Neural cell (in vitro differentiated cells): ENCODE results near the gene SND1. TPM values are rescaled to one million over a fixed set of nuclear protein-coding genes. Genes with fewer than 3 reads are reported as not detected.

Experiments used
- H2AFZ ChIP-seq: fragments of 200-600, 300-800 bp; sonication (generic), shearing (Covaris generic); 2 replicates; pipeline ENCODE4 v1.6.0; 2014; ENCODE audit warnings: low read depth, mild to moderate bottlenecking, antibody characterized with exemption, low read length, moderate library complexity
- H3F3A ChIP-seq: fragments of 200-600 bp; shearing (Covaris generic); 2 replicates; pipeline ENCODE4 v1.6.1; 2016; ENCODE audit warnings: mild to moderate bottlenecking, moderate library complexity, mixed read lengths, antibody characterized with exemption, low read length; ENCODE audit not compliant: insufficient read depth, poor library complexity, severe bottlenecking
- H3K27ac ChIP-seq: fragments of 200-600, 300-800 bp; sonication (generic), shearing (Covaris generic); 2 replicates; pipeline ENCODE4 v1.5.1; 2014; ENCODE audit warnings: mild to moderate bottlenecking, low read length, moderate library complexity
- H3K27me3 ChIP-seq: fragments of 300-800, 200-600 bp; sonication (generic), shearing (Covaris generic); 2 replicates; pipeline ENCODE4 v1.6.0; 2014; ENCODE audit warnings: mild to moderate bottlenecking, low read depth, low read length, moderate library complexity; ENCODE audit not compliant: insufficient read depth
- H3K36me3 ChIP-seq: fragments of 300-800, 200-600 bp; sonication (generic), shearing (Covaris generic); 2 replicates; pipeline ENCODE4 v1.5.1; 2014; ENCODE audit warnings: mild to moderate bottlenecking, antibody characterized with exemption, low read length, moderate library complexity; ENCODE audit not compliant: insufficient read depth
- H3K4me2 ChIP-seq: fragments of 300-800, 200-600 bp; sonication (generic), shearing (Covaris generic); 2 replicates; pipeline ENCODE4 v1.6.0; 2014; ENCODE audit warnings: mild to moderate bottlenecking, low read length
- H3K4me3 ChIP-seq: fragments of 300-800, 200-600 bp; sonication (generic), shearing (Covaris generic); 2 replicates; pipeline ENCODE4 v1.5.1; 2014; ENCODE audit warnings: mild to moderate bottlenecking, low read length, moderate library complexity
- H3K79me2 ChIP-seq: fragments of 200-600 bp; shearing (Covaris generic); replicated peaks from 2 replicates; pipeline ENCODE4 v1.6.0; 2014; ENCODE audit warnings: mild to moderate bottlenecking, low read length, moderate library complexity; ENCODE audit not compliant: insufficient read depth
- H3K9ac ChIP-seq: fragments of 300-800, 200-600 bp; sonication (generic), shearing (Covaris generic); 2 replicates; pipeline ENCODE4 v1.6.1; 2016; ENCODE audit warnings: mild to moderate bottlenecking, low read length, mixed read lengths
- H3K9me2 ChIP-seq: fragments of 200-600 bp; shearing (Covaris generic); 2 replicates; pipeline ENCODE4 v1.6.1; 2016; ENCODE audit warnings: mild to moderate bottlenecking, low read length, mixed read lengths; ENCODE audit not compliant: insufficient read depth
- H3K9me3 ChIP-seq: fragments of 200-600, 300-800 bp; sonication (generic), shearing (Covaris generic); 2 replicates; pipeline ENCODE4 v1.6.1; 2016; ENCODE audit warnings: mild to moderate bottlenecking, mixed run types, low read length, moderate library complexity, mixed read lengths
- H4K20me1 ChIP-seq: fragments of 200-600 bp; shearing (Covaris generic); 2 replicates; pipeline ENCODE4 v1.6.1; 2016; ENCODE audit warnings: mild to moderate bottlenecking, mixed run types; ENCODE audit not compliant: insufficient read depth
- CTCF ChIP-seq: fragments of 450-650 bp; IDR thresholded peaks from 2 replicates; pipeline ENCODE4 v1.5.1; 2014; ENCODE audit warnings: antibody characterized with exemption, mild to moderate bottlenecking, moderate library complexity; ENCODE audit not compliant: poor library complexity, severe bottlenecking
- EP300 ChIP-seq: fragments of 450-650 bp; conservative IDR thresholded peaks from 2 replicates; pipeline ENCODE4 v1.6.1; 2014; ENCODE audit warnings: antibody characterized with exemption, mild to moderate bottlenecking, moderate library complexity; ENCODE audit not compliant: poor library complexity, severe bottlenecking
- EZH2 ChIP-seq: fragments of 200-600, 300-800 bp; shearing (Covaris generic), sonication (generic); IDR thresholded peaks from 2 replicates; pipeline ENCODE4 v1.6.1; 2014; ENCODE audit warnings: antibody characterized with exemption, low read length, borderline replicate concordance, mild to moderate bottlenecking; ENCODE audit not compliant: insufficient read depth, poor library complexity, severe bottlenecking
- MXI1 ChIP-seq: fragments of 450-650 bp; conservative IDR thresholded peaks from 2 replicates; pipeline ENCODE4 v1.6.1; 2014; ENCODE audit warnings: antibody characterized with exemption, mild to moderate bottlenecking; ENCODE audit not compliant: poor library complexity, severe bottlenecking
- POLR2AphosphoS5 ChIP-seq: IDR thresholded peaks from 2 replicates; pipeline ENCODE4 v1.6.1; 2012
- RAD21 ChIP-seq: fragments of 450-650 bp; conservative IDR thresholded peaks from 2 replicates; pipeline ENCODE4 v1.6.1; 2014; ENCODE audit warnings: antibody characterized with exemption, mild to moderate bottlenecking, moderate library complexity
- REST ChIP-seq: IDR thresholded peaks from 2 replicates; pipeline ENCODE4 v1.6.1; 2012; ENCODE audit warnings: borderline replicate concordance
- SMC3 ChIP-seq: fragments of 450-650 bp; conservative IDR thresholded peaks from 2 replicates; pipeline ENCODE4 v1.6.1; 2014; ENCODE audit warnings: antibody characterized with exemption, mild to moderate bottlenecking, moderate library complexity; ENCODE audit not compliant: poor library complexity
- TAF1 ChIP-seq: IDR thresholded peaks from 2 replicates; pipeline ENCODE4 v1.6.1; 2012; ENCODE audit warnings: low read depth
- polyA plus RNA-seq: library from polyadenylated mRNA; depleted of rRNA; stranded (reverse); fragments of >200 nt; gene quantifications from 2 replicates; pipeline ENCODE4 v1.2.3, GENCODE V29; 2014

SND1 gene
- polyA plus RNA-seq, 1 donor from 2014 or later: 37.4 TPM

GRCh38 chr7:127974446-127975035 lies 322.5 kb downstream of the SND1 start:
- no peak overlapping the region for H3K4me2 ChIP-seq
- no peak overlapping the region for H2AFZ ChIP-seq
- no peaks in the 10 kb centered on the region for H3K9me3 ChIP-seq
- no peak overlapping the region for H3K9ac ChIP-seq
- no peaks in the 10 kb centered on the region for H3K9me2 ChIP-seq
- H3K36me3 ChIP-seq: no peaks in the 10 kb centered on the region
- no peaks in the 10 kb centered on the region for H4K20me1 ChIP-seq
- no peaks in the 10 kb centered on the region for H3K27me3 ChIP-seq
- H3K79me2 ChIP-seq: no peaks in the 10 kb centered on the region
- no peak overlapping the region for H3K4me3 ChIP-seq
- TF ChIP-seq MXI1 (no peak), EZH2 (no peak), EP300 (no peak), POLR2AphosphoS5 (no peak), SMC3 (no peak), RAD21 (no peak), REST (no peak), TAF1 (no peak), CTCF (no peak)
- H3F3A ChIP-seq: no peaks in the 10 kb centered on the region
- no peak overlapping the region for H3K27ac ChIP-seq

- no peak overlapping the region for H3K27ac ChIP-seq
- H3K9me3 ChIP-seq: no peaks in the 10 kb centered on the region
- no peak for TF ChIP-seq TAF1
- TF ChIP-seq EP300: no peak
- no peak for TF ChIP-seq REST
- no peak for TF ChIP-seq SMC3
- no peak for TF ChIP-seq POLR2AphosphoS5
- H3K4me2 ChIP-seq: no peak overlapping the region
- H3K79me2 ChIP-seq: no peaks in the 10 kb centered on the region
- H2AFZ ChIP-seq: no peak overlapping the region
- H3F3A ChIP-seq: no peaks in the 10 kb centered on the region
- no peaks in the 10 kb centered on the region for H3K36me3 ChIP-seq
- H4K20me1 ChIP-seq: no peaks in the 10 kb centered on the region
- peak overlapping the region; percentile 9 for H3K4me3 ChIP-seq
- no peaks in the 10 kb centered on the region for H3K27me3 ChIP-seq
- H3K9ac ChIP-seq: no peak overlapping the region
- H3K9me2 ChIP-seq: no peaks in the 10 kb centered on the region
Measured at GRCh38 chr7:127976056-127976737, 324.2 kb downstream of the SND1 start.
